Measurements from ENCODE around the gene PNISR. TPM values are rescaled to one million over a fixed set of nuclear protein-coding genes. Genes with fewer than 3 reads are reported as not detected.
A peak's percentile ranks its signal among the peaks of the same experiment; 100 is the strongest.
"Not testable (repeated sequence)": the region's sequence is repeated elsewhere in the genome, so short reads cannot be mapped to it uniquely, and the experiment has no call there.

The PNISR gene
- 74.4 and 110 TPM in 2 replicates for total RNA-seq (2014; rRNA removed; shearing (Covaris generic))

GRCh38 chr6:99424761-99425646 is at the start of gene PNISR:
TSS of gene PNISR (minus strand) at chr6:99425308. CDS start at chr6:99414659, 10,649 bp downstream.
- Histone ChIP-seq H3K4me3 (peak within 1 kb of the TSS; percentile 94), H3K9me3 (replicated peaks) (no peaks in the 10 kb centered on the region), H3K27me3 (no peaks in the 10 kb centered on the region), H3K4me1 (peaks cover 6% of the 10 kb centered on the region), H3K27ac (peak within 1 kb of the TSS; percentile 99), H3K36me3 (peaks cover 8% of the 10 kb centered on the region; the same call in 1 of the 2 replicates)
- DNase-seq = peak; percentile 93 to 98

GRCh38 chr6:99473730-99474129 is 48.6 kb upstream of the PNISR start:
- no peaks in the 10 kb centered on the region for H3K4me1 ChIP-seq
- no peak for DNase-seq
- H3K27ac ChIP-seq = no peak overlapping the region
- peaks cover 9% of the 10 kb centered on the region; the same call in 1 of the 2 replicates for H3K36me3 ChIP-seq
- no peak overlapping the region for H3K4me3 ChIP-seq
- no peaks in the 10 kb centered on the region for H3K9me3 ChIP-seq (replicated peaks)
- H3K27me3 ChIP-seq = no peaks in the 10 kb centered on the region

GRCh38 chr6:99471638-99472037 is 46.5 kb upstream of the PNISR start:
- no peak for DNase-seq
- H3K36me3 ChIP-seq = peaks cover 6% of the 10 kb centered on the region; the same call in 1 of the 2 replicates
- no peaks in the 10 kb centered on the region for H3K27me3 ChIP-seq
- H3K9me3 ChIP-seq (replicated peaks) = no peaks in the 10 kb centered on the region
- no peak overlapping the region for H3K4me3 ChIP-seq
- H3K27ac ChIP-seq = no peak overlapping the region
- no peaks in the 10 kb centered on the region for H3K4me1 ChIP-seq

GRCh38 chr6:99467509-99468106 is 42.5 kb upstream of the PNISR start:
- Histone ChIP-seq H3K27ac (no peak overlapping the region), H3K4me3 (no peak overlapping the region), H3K9me3 (replicated peaks) (no peaks in the 10 kb centered on the region), H3K36me3 (peaks cover 8% of the 10 kb centered on the region; the same call in 1 of the 2 replicates), H3K4me1 (no peaks in the 10 kb centered on the region), H3K27me3 (no peaks in the 10 kb centered on the region)
- DNase-seq = peak in 1 of 2 experiments; percentile 42

GRCh38 chr6:99459133-99459532 is 34.0 kb upstream of the PNISR start:
- DNase-seq; H3K27ac ChIP-seq; H3K4me3 ChIP-seq; H3K27me3 ChIP-seq; H3K4me1 ChIP-seq; H3K9me3 ChIP-seq (replicated peaks): not testable (repeated sequence)
- peaks cover 12% of the 10 kb centered on the region for H3K36me3 ChIP-seq

- no peak overlapping the region for H3K4me3 ChIP-seq
- no peaks in the 10 kb centered on the region for H3K4me1 ChIP-seq
- peaks cover 12% of the 10 kb centered on the region for H3K36me3 ChIP-seq
- DNase-seq = peak; percentile 26 to 43
- no peaks in the 10 kb centered on the region for H3K9me3 ChIP-seq (replicated peaks)
- H3K27me3 ChIP-seq = no peaks in the 10 kb centered on the region
- H3K27ac ChIP-seq = no peak overlapping the region
Observed at GRCh38 chr6:99458319-99458718, 33.2 kb upstream of the PNISR start.

GRCh38 chr6:99446076-99446475 is 21.0 kb upstream of the PNISR start:
- no peaks in the 10 kb centered on the region for H3K27me3 ChIP-seq
- no peaks in the 10 kb centered on the region for H3K9me3 ChIP-seq (replicated peaks)
- no peaks in the 10 kb centered on the region for H3K4me1 ChIP-seq
- DNase-seq = no peak
- no peak overlapping the region for H3K27ac ChIP-seq
- no peak overlapping the region for H3K4me3 ChIP-seq
- H3K36me3 ChIP-seq = 0 out of 2 replicates have a peak, but pooled peaks cover 3% of the 10 kb centered on the region

- Histone ChIP-seq H3K9me3 (replicated peaks) (no peaks in the 10 kb centered on the region), H3K36me3 (0 out of 2 replicates have a peak, but pooled peaks cover 5% of the 10 kb centered on the region), H3K4me1 (no peaks in the 10 kb centered on the region), H3K4me3 (no peak overlapping the region), H3K27me3 (no peaks in the 10 kb centered on the region), H3K27ac (no peak overlapping the region)
- peak in 1 of 2 experiments; percentile 36 for DNase-seq
Observed at GRCh38 chr6:99434702-99435530, 9.8 kb upstream of the PNISR start.

- H3K27ac ChIP-seq = no peak overlapping the region
- H3K4me1 ChIP-seq = no peaks in the 10 kb centered on the region
- no peaks in the 10 kb centered on the region for H3K9me3 ChIP-seq (replicated peaks)
- no peak for DNase-seq
- no peak overlapping the region for H3K4me3 ChIP-seq
- H3K27me3 ChIP-seq = no peaks in the 10 kb centered on the region
- H3K36me3 ChIP-seq = 0 out of 2 replicates have a peak, but pooled peaks cover 5% of the 10 kb centered on the region
Observed at GRCh38 chr6:99432877-99433276, 7.8 kb upstream of the PNISR start.

GRCh38 chr6:99431901-99432300 is 6.8 kb upstream of the PNISR start:
- no peaks in the 10 kb centered on the region for H3K27me3 ChIP-seq
- no peak overlapping the region for H3K4me3 ChIP-seq
- no peaks in the 10 kb centered on the region; the same call in 1 of the 2 replicates for H3K4me1 ChIP-seq
- no peak for DNase-seq
- H3K9me3 ChIP-seq (replicated peaks) = no peaks in the 10 kb centered on the region
- 0 out of 2 replicates have a peak, but pooled peaks cover 5% of the 10 kb centered on the region for H3K36me3 ChIP-seq
- H3K27ac ChIP-seq = no peak overlapping the region

- DNase-seq = no peak
- Histone ChIP-seq H3K27me3 (no peaks in the 10 kb centered on the region), H3K36me3 (peaks cover 5% of the 10 kb centered on the region; the same call in 1 of the 2 replicates), H3K4me3 (no peak overlapping the region), H3K27ac (no peak overlapping the region), H3K4me1 (peaks cover 6% of the 10 kb centered on the region), H3K9me3 (replicated peaks) (no peaks in the 10 kb centered on the region)
Observed at GRCh38 chr6:99427988-99428387, 2.9 kb upstream of the PNISR start.

GRCh38 chr6:99426451-99426757 is 1.3 kb upstream of the PNISR start:
- Histone ChIP-seq H3K9me3 (replicated peaks) (no peaks in the 10 kb centered on the region), H3K27ac (peak overlapping the region; percentile 99), H3K4me3 (peak overlapping the region; percentile 94), H3K27me3 (no peaks in the 10 kb centered on the region), H3K36me3 (peaks cover 6% of the 10 kb centered on the region; the same call in 1 of the 2 replicates), H3K4me1 (peaks cover 6% of the 10 kb centered on the region)
- no peak for DNase-seq

- Histone ChIP-seq H3K36me3 (peaks cover 6% of the 10 kb centered on the region; the same call in 1 of the 2 replicates), H3K4me3 (peak overlapping the region; percentile 94), H3K27me3 (no peaks in the 10 kb centered on the region), H3K4me1 (peaks cover 6% of the 10 kb centered on the region), H3K27ac (peak overlapping the region; percentile 99), H3K9me3 (replicated peaks) (no peaks in the 10 kb centered on the region)
- DNase-seq = peak; percentile 94 to 96
Observed at GRCh38 chr6:99425647-99426450, 741 bp upstream of the PNISR start.

- peaks cover 6% of the 10 kb centered on the region for H3K4me1 ChIP-seq
- peak overlapping the region; percentile 94 for H3K4me3 ChIP-seq
- H3K27me3 ChIP-seq = no peaks in the 10 kb centered on the region
- H3K36me3 ChIP-seq = peaks cover 8% of the 10 kb centered on the region; the same call in 1 of the 2 replicates
- no peaks in the 10 kb centered on the region for H3K9me3 ChIP-seq (replicated peaks)
- DNase-seq = no peak
- H3K27ac ChIP-seq = no peak overlapping the region
Observed at GRCh38 chr6:99424022-99424421, 1.1 kb downstream of the PNISR start.

All from SJCRH30 (cell line).